Loucy (cell line): ENCODE results near the gene ZBTB20.

ENCODE experiments used
- H2AFZ ChIP-seq: fragments of 200-600 bp; sonication (generic); 2 replicates; pipeline ENCODE4 v1.6.0; 2016; ENCODE audit warnings: antibody characterized with exemption, mild to moderate bottlenecking, low read length, moderate library complexity
- H3F3A ChIP-seq: fragments of 200-600 bp; 2 replicates; pipeline ENCODE4 v1.6.0; 2016; ENCODE audit warnings: antibody characterized with exemption, low read depth, mild to moderate bottlenecking
- H3K27me3 ChIP-seq: fragments of 200-600 bp; sonication (generic); 2 replicates; pipeline ENCODE4 v1.6.1; 2014; ENCODE audit warnings: low read length, mild to moderate bottlenecking; ENCODE audit not compliant: insufficient read depth, poor library complexity, severe bottlenecking
- H3K36me3 ChIP-seq: fragments of 200-600 bp; sonication (generic); 2 replicates; pipeline ENCODE4 v1.6.1; 2016; ENCODE audit warnings: low read length; ENCODE audit not compliant: insufficient read depth
- H3K4me1 ChIP-seq: fragments of 200-600 bp; sonication (generic); 2 replicates; pipeline ENCODE4 v1.5.1; 2014; ENCODE audit warnings: low read length, mild to moderate bottlenecking; ENCODE audit not compliant: insufficient read depth, poor library complexity, severe bottlenecking
- H3K4me2 ChIP-seq: fragments of 200-600 bp; sonication (generic); 2 replicates; pipeline ENCODE4 v1.6.0; 2014; ENCODE audit warnings: antibody characterized with exemption, low read length, low read depth, mild to moderate bottlenecking; ENCODE audit not compliant: poor library complexity, severe bottlenecking
- H3K4me3 ChIP-seq: fragments of 200-600 bp; sonication (generic); 2 replicates; pipeline ENCODE4 v1.5.1; 2014; ENCODE audit warnings: low read length, mild to moderate bottlenecking, mixed read lengths; ENCODE audit not compliant: poor library complexity, severe bottlenecking
- H3K79me2 ChIP-seq: fragments of 200-600 bp; sonication (generic); 2 replicates; pipeline ENCODE4 v1.6.1; 2014; ENCODE audit warnings: low read length; ENCODE audit not compliant: insufficient read depth
- H3K9ac ChIP-seq: fragments of 200-600 bp; sonication (generic); 2 replicates; pipeline ENCODE4 v1.6.0; 2014; ENCODE audit warnings: mild to moderate bottlenecking, low read depth, low read length, moderate library complexity; ENCODE audit not compliant: poor library complexity, severe bottlenecking
- H3K9me2 ChIP-seq: fragments of 200-600 bp; sonication (generic); replicated peaks from 2 replicates; pipeline ENCODE4 v1.6.1; 2016; ENCODE audit warnings: low read depth, low read length, mixed read lengths
- H3K9me3 ChIP-seq: fragments of 200-600 bp; sonication (generic); 2 replicates; pipeline ENCODE4 v1.6.1; 2014; ENCODE audit warnings: mild to moderate bottlenecking, antibody characterized with exemption, low read length, low read depth; ENCODE audit not compliant: insufficient read depth
- H4K20me1 ChIP-seq: fragments of 200-600 bp; sonication (generic); 2 replicates; pipeline ENCODE4 v1.6.0; 2014; ENCODE audit warnings: antibody characterized with exemption, low read length, mild to moderate bottlenecking; ENCODE audit not compliant: insufficient read depth, poor library complexity, severe bottlenecking
- EZH2phosphoT487 ChIP-seq: fragments of 200-600 bp; IDR thresholded peaks from 2 replicates; pipeline ENCODE4 v1.6.1; 2018; ENCODE audit warnings: antibody characterized with exemption, mild to moderate bottlenecking, moderate library complexity, borderline replicate concordance
- TF ChIP-seq, protein P1 (sequence below): fragments of 200-600 bp; sonication (generic); conservative IDR thresholded peaks from 2 replicates; pipeline ENCODE4 v1.5.1; 2014; ENCODE audit warnings: mild to moderate bottlenecking, antibody characterized with exemption, low read length

The ZBTB20 gene

GRCh38 chr3:114732353-114732752 lies 414.7 kb downstream of the ZBTB20 start:
- Histone ChIP-seq H3K9ac (no peak overlapping the region), H3K9me3 (no peaks in the 10 kb centered on the region), H3K4me1 (peaks cover 6% of the 10 kb centered on the region), H3K27me3 (no peaks in the 10 kb centered on the region), H3K4me3 (no peak overlapping the region), H3K79me2 (no peaks in the 10 kb centered on the region), H3F3A (no peaks in the 10 kb centered on the region), H2AFZ (no peak overlapping the region), H3K4me2 (no peak overlapping the region), H3K36me3 (no peaks in the 10 kb centered on the region), H3K9me2 (no peaks in the 10 kb centered on the region), H4K20me1 (no peaks in the 10 kb centered on the region)
- TF ChIP-seq EZH2phosphoT487, result no peak
- TF ChIP-seq, protein P1, sequence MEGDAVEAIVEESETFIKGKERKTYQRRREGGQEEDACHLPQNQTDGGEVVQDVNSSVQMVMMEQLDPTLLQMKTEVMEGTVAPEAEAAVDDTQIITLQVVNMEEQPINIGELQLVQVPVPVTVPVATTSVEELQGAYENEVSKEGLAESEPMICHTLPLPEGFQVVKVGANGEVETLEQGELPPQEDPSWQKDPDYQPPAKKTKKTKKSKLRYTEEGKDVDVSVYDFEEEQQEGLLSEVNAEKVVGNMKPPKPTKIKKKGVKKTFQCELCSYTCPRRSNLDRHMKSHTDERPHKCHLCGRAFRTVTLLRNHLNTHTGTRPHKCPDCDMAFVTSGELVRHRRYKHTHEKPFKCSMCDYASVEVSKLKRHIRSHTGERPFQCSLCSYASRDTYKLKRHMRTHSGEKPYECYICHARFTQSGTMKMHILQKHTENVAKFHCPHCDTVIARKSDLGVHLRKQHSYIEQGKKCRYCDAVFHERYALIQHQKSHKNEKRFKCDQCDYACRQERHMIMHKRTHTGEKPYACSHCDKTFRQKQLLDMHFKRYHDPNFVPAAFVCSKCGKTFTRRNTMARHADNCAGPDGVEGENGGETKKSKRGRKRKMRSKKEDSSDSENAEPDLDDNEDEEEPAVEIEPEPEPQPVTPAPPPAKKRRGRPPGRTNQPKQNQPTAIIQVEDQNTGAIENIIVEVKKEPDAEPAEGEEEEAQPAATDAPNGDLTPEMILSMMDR, result no peak

GRCh38 chr3:114730397-114730796 lies 416.7 kb downstream of the ZBTB20 start:
- no peaks in the 10 kb centered on the region for H3K9me3 ChIP-seq
- H3K4me3 ChIP-seq, result no peak overlapping the region
- H3K9me2 ChIP-seq, result no peaks in the 10 kb centered on the region
- H3F3A ChIP-seq, result no peaks in the 10 kb centered on the region
- TF ChIP-seq, protein P1, result no peak
- TF ChIP-seq EZH2phosphoT487, result no peak
- H3K4me1 ChIP-seq, result peaks cover 6% of the 10 kb centered on the region
- H3K27me3 ChIP-seq, result no peaks in the 10 kb centered on the region
- no peak overlapping the region for H3K9ac ChIP-seq
- H3K79me2 ChIP-seq, result no peaks in the 10 kb centered on the region
- H4K20me1 ChIP-seq, result no peaks in the 10 kb centered on the region
- no peaks in the 10 kb centered on the region for H3K36me3 ChIP-seq
- H3K4me2 ChIP-seq, result no peak overlapping the region
- H2AFZ ChIP-seq, result no peak overlapping the region

DNA sequence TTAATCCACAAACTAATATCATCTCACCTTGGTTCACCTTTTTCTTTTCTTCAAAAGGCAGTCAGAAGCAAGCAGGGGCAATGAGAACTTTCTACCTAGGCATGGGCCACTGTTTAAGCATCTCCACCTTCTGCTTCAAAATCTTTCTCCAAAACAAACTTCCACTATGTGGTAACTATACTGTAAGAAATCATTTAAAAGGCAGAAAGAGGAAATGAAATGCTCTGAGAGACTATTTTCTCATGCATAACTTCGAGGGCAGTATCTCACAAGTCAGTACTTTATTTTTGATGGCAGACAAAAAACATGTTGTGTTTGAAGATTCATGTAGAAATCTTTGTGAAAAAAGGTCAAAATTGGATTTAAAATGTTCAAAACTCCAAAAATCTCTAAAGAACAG lies 419.7 kb downstream of the ZBTB20 start:
- Histone ChIP-seq H2AFZ (no peak overlapping the region), H3K9me2 (no peaks in the 10 kb centered on the region), H3K9ac (no peak overlapping the region), H3K27me3 (no peaks in the 10 kb centered on the region), H3K9me3 (no peaks in the 10 kb centered on the region), H3K4me3 (no peak overlapping the region), H3K79me2 (no peaks in the 10 kb centered on the region), H3K36me3 (no peaks in the 10 kb centered on the region), H3K4me2 (no peak overlapping the region), H3F3A (no peaks in the 10 kb centered on the region), H4K20me1 (no peaks in the 10 kb centered on the region), H3K4me1 (peaks cover 6% of the 10 kb centered on the region)
- no peak for TF ChIP-seq EZH2phosphoT487
- TF ChIP-seq, protein P1, result no peak
